ENCODE results near the gene GMCL2.

GMCL2 gene

DNA sequence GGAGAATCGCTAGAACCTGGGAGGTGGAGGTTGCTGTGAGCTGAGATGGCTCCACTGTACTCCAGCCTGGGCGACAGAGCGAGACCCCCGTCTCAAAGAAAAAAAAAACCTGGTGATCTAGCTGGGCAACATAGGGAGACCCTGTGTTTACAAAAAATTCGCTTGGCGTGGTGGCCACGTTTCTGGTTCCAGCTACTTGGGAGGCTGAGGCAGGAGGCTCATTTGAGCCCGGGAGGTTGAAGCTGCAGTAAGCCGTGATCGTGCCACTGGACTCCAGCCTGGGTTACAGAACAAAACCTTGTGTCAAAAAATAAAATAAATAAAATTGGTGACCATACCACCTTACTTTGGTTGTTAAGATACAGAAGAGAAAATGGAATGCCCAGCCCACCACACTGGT is 15.4 kb upstream of the GMCL2 start:
- H3K27me3 ChIP-seq (ENCODE audit: control insufficient read depth, insufficient read depth, low read length): no peaks in the 10 kb centered on the region
- H3K4me3 ChIP-seq (ENCODE audit: low read depth, low read length): no peak overlapping the region
- H3K27ac ChIP-seq: no peak overlapping the region
- peaks cover 3% of the 10 kb centered on the region for H3K79me2 ChIP-seq
- no peak overlapping the region for H2AFZ ChIP-seq
- no peak overlapping the region for H3K4me2 ChIP-seq (ENCODE audit: low read length)
- H3K9me3 ChIP-seq (ENCODE audit: control insufficient read depth, low read length): no peaks in the 10 kb centered on the region
- no peaks in the 10 kb centered on the region for H3K36me3 ChIP-seq (ENCODE audit: control insufficient read depth, insufficient read depth, low read length)
- no peak overlapping the region for H3K9ac ChIP-seq
- peaks cover 14% of the 10 kb centered on the region for H3K4me1 ChIP-seq
- TF ChIP-seq, protein P1, sequence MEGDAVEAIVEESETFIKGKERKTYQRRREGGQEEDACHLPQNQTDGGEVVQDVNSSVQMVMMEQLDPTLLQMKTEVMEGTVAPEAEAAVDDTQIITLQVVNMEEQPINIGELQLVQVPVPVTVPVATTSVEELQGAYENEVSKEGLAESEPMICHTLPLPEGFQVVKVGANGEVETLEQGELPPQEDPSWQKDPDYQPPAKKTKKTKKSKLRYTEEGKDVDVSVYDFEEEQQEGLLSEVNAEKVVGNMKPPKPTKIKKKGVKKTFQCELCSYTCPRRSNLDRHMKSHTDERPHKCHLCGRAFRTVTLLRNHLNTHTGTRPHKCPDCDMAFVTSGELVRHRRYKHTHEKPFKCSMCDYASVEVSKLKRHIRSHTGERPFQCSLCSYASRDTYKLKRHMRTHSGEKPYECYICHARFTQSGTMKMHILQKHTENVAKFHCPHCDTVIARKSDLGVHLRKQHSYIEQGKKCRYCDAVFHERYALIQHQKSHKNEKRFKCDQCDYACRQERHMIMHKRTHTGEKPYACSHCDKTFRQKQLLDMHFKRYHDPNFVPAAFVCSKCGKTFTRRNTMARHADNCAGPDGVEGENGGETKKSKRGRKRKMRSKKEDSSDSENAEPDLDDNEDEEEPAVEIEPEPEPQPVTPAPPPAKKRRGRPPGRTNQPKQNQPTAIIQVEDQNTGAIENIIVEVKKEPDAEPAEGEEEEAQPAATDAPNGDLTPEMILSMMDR (IDR thresholded peaks at IDR 0.05): no peak

DNA sequence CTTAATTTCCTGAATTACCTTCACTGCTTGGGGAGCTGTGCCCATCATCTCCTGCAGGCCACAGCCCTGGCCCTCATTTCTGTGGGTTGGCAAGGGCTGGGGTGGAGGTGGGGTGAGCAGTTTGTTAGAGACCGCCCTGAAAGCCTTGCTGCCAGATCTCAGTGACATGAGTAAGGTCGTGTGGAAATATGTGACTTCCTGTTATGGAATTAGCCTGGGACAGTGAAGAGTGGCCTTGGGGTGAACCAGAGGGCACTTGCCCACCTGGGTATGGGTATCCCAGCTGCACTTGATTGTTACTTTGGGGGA is 14.7 kb upstream of the GMCL2 start:
- no peak overlapping the region for H2AFZ ChIP-seq
- H3K27ac ChIP-seq: no peak overlapping the region
- no peaks in the 10 kb centered on the region for H3K36me3 ChIP-seq (ENCODE audit: control insufficient read depth, insufficient read depth, low read length)
- no peak overlapping the region for H3K4me3 ChIP-seq (ENCODE audit: low read depth, low read length)
- peaks cover 3% of the 10 kb centered on the region for H3K79me2 ChIP-seq
- H3K4me1 ChIP-seq: peaks cover 8% of the 10 kb centered on the region
- no peak overlapping the region for H3K4me2 ChIP-seq (ENCODE audit: low read length)
- no peaks in the 10 kb centered on the region for H3K27me3 ChIP-seq (ENCODE audit: control insufficient read depth, insufficient read depth, low read length)
- H3K9ac ChIP-seq: no peak overlapping the region
- TF ChIP-seq, protein P1 (IDR thresholded peaks at IDR 0.05): no peak
- H3K9me3 ChIP-seq (ENCODE audit: control insufficient read depth, low read length): no peaks in the 10 kb centered on the region

DNA sequence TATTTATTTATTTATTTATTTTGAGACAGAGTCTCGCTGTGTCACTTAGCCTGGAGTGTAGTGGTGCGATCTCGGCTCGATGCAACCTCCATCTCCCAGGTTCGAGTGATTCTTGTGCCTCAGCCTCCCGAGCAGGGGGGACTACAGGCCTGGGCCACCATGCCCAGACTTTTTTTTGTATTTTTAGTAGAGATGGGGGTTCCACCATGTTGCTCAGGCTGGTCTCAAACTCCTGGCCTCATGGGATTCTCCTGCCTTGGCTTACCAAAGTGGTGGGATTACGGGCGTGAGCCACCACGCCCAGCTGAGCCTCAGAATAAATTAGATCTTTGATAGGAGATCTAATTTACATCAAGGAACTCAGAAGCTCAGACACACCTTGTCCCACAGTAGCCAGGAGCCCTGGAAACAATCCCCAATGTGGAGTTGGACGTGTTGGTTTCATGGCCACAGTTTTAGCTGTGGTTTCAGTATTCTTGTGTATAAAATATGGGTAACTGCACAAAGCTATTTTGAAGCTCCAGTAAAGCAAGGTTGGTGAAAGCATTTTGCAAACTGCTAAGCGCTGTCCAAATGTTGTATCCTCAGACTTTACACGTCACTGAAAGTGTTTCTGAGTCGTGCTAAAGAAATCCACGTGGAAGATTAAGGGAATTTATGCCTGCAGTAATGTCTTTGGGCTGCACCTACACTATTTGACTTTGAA is 14.2 kb upstream of the GMCL2 start:
- H3K27me3 ChIP-seq (ENCODE audit: control insufficient read depth, insufficient read depth, low read length): no peaks in the 10 kb centered on the region
- no peak overlapping the region for H3K9ac ChIP-seq
- H3K79me2 ChIP-seq: peaks cover 3% of the 10 kb centered on the region
- H3K4me1 ChIP-seq: peaks cover 3% of the 10 kb centered on the region
- no peak overlapping the region for H3K27ac ChIP-seq
- TF ChIP-seq, protein P1 (IDR thresholded peaks at IDR 0.05): no peak
- H3K4me2 ChIP-seq (ENCODE audit: low read length): no peak overlapping the region
- H3K9me3 ChIP-seq (ENCODE audit: control insufficient read depth, low read length): no peaks in the 10 kb centered on the region
- H2AFZ ChIP-seq: no peak overlapping the region
- H3K4me3 ChIP-seq (ENCODE audit: low read depth, low read length): no peak overlapping the region
- no peaks in the 10 kb centered on the region for H3K36me3 ChIP-seq (ENCODE audit: control insufficient read depth, insufficient read depth, low read length)

DNA sequence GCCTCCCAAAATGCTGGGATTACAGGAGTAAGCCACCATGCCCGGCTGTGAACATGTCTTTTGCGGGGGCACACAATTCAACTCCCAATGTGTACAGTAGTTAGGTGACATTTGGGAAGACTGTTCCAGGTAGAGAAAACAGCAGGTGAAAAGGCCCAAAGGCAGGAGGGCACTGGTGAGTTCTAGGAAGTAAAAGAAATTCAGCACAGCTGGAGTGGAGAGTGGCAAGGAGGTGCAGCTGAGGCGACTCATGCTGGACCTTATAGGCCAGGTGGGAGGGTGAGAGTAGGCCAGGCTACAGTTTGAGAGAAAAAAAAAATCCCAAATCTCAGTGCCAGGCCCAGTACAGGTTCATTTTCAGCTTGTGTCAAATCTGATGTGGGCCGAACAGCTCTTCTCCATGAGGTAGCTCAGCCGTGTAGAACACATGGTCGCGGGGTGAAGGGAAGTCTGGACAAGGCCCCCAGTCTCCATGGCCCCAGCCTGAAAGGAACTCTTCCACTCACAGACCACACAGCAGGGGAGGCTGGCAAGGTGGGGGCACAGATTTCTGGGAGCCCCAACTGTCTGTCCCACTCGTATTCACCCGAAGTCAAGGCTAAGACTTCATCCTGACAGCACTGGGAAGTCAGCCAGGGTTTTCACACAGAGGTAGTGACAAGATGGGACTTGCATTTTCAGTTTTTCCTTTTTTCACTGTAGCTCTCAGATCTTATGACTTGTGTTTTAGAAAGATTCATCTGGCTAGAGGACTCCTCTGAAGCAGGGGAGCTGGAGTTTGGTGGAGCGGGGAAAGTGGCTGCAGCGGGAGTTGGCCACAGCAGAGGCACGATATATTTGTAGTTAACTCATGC is 12.6 kb upstream of the GMCL2 start:
- TF ChIP-seq, protein P1 (IDR thresholded peaks at IDR 0.05): no peak
- no peak overlapping the region for H2AFZ ChIP-seq

More for the DNA sequence above, 12.6 kb upstream of the GMCL2 start:
- no peak overlapping the region for H3K27ac ChIP-seq
- no peaks in the 10 kb centered on the region for H3K27me3 ChIP-seq (ENCODE audit: control insufficient read depth, insufficient read depth, low read length)
- no peak overlapping the region for H3K9ac ChIP-seq
- no peak overlapping the region for H3K4me2 ChIP-seq (ENCODE audit: low read length)
- H3K36me3 ChIP-seq (ENCODE audit: control insufficient read depth, insufficient read depth, low read length): no peaks in the 10 kb centered on the region
- no peaks in the 10 kb centered on the region for H3K9me3 ChIP-seq (ENCODE audit: control insufficient read depth, low read length)
- peaks cover 2% of the 10 kb centered on the region for H3K4me1 ChIP-seq
- H3K4me3 ChIP-seq (ENCODE audit: low read depth, low read length): no peak overlapping the region
- no peaks in the 10 kb centered on the region for H3K79me2 ChIP-seq

Measured in parathyroid adenoma (tissue), 2 donors.